ENCODE measurements around the gene LEMD1.
"Not testable (repeated sequence)": the region's sequence is repeated elsewhere in the genome, so short reads cannot be mapped to it uniquely, and the experiment has no call there.

The LEMD1 gene

DNA sequence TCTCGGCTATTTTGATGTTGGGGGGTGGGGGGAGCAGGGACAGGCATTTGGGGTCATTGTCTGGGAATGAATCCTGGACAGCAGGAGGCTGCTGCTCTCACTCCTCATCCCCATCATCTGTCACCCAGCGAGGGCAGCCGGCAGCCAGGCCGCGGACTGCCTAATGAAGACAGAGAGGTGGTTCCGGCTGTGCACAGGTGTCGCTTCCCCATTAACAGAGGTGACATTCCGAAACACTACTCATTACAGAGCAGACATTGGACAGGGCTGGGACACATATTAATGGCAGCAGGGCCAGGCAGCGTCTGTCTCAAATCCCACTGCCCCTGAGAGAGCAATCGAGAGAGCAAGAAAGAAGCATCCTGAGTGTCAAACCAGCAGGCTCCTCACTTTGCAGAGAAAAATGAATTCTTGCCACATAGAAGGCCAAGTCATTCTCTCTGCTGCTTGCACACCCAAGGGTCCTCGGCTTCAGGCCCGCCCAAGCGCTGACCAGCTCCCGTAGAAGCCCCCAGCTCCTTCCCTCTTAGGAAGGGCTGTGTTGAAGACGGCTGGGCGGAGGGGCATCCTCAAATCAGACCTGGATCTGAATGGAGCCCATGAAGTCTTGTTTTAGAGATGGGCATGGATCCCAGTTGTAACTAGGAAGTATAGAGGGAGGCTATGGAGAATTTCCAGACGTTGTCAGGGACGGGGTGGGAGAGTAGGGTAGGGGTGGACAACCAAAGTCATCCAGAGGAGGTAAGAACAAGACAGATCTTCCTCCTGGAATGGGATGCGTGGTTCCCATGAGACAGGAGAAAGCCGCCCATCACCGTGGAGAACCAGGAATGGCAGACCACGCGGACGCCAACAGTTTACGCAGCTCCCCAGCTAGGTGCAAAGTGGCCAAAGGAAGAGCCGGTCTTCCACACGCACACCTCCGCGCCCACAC is 8.2 kb upstream of the LEMD1 start:
- no peak for DNase-seq

DNA sequence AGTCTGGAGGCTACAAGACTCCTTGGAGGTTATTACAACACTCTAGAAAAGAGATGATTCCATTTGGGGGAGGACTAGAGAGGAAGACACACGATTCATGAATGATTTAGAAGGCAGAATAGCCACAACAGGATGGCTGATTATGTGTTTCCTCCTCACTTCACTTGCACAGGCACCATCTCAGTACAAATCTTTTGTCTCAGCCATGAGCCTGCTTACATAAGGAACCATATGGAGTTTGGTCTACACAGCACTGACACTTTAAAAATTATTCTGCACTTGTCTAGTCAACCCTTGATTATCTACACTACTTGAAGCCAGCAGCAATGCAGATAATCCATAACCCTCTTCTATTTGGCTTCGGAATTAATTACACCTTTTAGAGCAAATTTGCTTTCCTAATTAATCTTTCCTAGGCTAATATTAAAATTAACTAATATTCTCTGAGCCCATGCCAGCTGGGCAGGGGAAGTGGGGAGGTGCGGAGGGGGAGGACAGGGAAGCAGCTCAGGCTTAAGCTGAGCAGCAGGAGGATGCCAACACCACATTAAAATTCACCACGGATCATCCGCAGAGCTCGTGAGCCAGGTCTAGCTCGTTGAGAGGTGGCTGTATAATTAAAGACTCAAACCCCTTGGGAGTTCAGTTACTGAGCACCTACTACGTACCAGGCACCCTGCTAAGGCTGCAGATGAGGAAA is 3.2 kb upstream of the LEMD1 start:
- no peak for DNase-seq

DNA sequence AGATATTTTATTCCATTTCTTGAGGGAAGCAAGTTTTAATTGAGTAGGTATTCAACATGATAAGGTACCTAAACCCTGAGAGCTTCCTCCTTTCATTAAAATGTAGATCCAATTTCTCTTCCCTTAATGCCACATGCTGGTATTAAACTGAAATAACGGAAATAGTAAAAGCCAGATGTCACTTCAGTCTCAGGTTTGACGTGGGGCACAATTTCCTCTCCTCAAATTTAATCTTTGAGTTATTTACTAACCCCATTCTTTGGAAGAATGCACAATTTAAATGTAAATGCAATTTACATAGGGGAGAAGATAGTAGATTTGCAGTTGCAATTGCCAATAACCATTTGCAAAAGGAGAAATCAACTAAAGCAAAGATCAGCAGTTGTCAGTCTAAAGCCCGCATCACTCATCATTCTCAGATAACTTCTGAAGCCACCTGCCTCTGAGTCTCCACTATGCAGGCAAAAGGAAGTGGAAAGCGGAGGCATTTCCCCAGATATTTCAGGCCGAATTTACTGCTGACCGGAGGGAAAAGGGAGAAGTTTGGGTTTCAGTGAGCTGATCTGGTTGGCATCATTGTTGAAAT is 2.1 kb upstream of the LEMD1 start:
- no peak for DNase-seq

DNA sequence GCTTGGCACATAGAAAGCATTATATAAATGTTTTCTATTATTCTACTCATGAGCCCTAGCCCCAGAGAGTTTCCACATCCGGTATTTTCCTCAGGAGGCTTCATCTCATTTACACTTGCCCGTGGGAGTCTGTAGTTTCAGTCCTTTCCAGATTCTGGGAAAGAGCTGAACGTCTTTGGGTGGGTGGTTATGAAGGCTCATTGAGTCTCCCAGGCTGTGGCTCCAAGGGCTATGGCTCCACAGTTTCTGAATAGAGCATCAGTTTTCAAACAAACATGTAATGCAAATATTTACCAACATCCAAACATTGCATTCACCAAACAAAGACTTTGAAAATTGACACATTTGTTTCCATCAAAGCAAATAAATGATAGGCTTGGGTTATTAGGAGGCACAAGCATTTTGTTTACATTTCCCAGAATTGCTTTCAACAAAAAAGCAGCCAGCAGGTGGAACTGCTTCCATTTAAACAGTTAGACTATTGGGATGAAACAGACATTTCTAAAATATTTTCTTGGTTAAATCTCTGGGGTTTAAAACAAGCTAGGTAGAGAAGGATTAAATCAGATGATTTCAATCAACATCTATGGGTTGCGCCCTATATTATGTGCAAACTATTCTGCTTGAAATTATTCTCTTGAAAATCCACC is 1.3 kb upstream of the LEMD1 start:
- DNase-seq: no peak

DNA sequence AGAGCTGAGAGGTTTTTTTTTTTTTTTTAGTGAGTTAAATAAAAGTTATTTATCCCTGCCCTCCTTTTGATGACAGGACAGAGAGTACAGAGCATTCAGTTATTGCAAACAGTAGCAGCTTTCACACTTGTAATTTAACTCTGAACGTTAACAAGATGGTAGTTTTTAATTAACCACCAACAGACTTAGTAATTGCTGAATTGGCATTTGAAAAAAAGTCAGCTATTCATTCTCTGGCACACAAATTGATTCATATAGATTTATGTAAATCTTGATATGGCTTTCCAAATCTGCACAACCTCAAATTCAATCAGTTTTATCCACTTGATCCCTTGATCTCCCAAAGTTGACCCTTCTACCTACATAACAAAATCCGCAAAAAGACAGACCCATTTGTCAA is 918 bp downstream of the LEMD1 start:
- DNase-seq: no peak

DNA sequence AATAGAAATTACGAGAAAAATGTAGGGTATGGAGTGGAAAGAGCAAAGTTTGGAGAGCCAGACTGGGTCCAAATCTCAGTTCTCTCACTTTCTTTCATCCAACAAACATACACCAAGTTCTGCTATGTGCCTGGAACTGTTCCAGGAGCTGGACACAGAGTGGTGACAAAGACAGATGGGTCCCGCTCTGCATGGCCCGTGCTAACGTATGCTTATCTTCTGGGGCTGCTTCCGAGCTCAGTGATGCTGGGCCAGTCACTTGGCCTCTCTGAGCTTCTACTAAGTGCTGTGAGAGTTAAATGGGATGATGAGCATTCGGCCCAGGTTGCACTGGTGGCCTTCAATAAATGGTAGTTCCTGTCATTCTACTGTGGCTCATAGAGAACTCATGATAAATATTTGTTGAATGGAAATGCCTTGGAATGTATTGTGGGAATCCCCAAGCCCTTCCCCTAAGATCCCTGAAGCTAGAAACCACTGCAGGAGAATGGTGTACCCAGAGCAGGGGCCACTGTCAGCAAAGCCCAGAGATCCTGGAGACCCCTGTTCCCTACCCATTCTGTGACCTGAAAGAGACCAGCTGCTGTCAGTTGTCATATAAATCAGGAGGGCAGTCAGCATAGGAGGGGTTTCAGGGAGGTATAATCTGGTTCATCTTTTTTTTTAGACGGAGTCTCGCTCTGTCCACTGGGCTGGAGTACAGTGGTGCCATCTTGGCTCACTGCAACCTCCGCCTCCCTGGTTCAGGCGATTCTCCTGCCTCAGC is 3.8 kb downstream of the LEMD1 start:
- no peak for DNase-seq

DNA sequence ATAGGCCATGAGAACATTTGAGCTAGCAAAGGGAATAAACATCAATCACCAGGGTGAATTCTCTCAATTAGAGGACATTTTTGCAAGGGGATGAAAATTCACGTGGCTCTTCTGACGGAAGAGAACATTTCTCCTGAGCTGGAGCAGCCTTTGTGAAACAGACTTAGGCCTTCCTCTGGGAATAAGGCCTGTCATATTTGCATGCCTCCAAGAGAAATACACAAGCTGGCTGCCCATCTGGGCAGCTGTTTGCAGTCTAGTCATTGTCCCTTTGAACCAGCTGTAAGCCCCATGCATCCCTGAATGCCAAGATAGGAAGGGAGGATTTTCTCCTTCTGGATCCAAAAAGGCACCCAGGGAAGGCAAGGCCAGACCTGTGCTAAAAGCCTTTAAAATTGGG is 5.5 kb downstream of the LEMD1 start:
- no peak for DNase-seq

DNA sequence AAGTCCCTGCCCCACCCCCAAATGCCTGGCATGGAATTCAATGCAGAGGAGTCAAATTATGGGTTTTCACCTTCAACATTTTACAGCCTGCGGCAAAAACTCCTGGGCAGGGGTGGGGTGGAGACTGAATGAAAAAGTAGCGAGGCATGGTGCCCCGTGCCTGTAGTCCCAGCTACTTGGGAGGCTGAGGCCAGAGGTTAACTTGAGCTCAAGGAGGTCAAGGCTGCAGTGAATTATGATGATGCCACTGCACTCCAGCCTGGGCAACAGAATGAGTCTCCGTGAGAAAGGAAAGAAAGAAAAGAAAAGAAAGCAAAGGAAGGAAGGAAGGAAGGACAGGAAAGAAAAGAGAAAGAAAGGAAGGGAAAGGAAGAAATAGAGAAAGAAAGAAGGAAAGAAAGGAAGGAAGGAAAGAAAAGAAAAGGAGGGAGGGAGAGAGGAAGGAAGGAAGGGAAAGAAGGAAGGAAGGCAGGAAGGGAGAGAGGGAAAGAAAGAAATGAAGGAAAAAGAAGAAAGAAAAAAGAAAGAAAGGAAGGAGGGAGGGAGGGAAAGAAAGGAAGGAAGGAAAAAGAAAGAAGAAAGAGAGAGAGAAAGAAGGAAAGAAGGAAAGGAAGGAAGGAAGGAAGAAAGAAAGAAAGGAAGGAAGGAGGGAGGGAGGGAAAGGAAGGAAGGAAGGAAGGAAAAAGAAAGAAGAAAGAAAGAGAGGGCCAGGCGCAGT is 11.1 kb downstream of the LEMD1 start:
- DNase-seq: no peak

DNA sequence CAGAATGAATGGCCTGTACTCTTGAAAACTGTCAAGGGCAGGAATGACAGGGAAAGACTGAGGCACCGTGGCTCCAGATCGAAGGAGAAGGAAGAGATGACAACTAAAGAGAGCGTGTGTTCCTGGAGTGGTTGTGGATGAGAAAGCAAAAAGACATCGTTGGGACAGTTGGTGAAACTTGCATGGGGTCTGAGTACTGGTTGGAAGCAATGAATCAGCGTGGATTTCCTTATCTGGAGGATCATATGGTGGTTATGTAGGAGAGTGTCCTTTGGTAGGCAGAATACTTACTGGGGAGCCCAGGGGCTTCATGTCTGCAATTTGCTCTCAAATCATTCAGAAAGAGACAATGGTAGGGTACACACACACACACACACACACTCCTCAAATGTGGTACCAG is 13.9 kb downstream of the LEMD1 start:
- DNase-seq: no peak

DNA sequence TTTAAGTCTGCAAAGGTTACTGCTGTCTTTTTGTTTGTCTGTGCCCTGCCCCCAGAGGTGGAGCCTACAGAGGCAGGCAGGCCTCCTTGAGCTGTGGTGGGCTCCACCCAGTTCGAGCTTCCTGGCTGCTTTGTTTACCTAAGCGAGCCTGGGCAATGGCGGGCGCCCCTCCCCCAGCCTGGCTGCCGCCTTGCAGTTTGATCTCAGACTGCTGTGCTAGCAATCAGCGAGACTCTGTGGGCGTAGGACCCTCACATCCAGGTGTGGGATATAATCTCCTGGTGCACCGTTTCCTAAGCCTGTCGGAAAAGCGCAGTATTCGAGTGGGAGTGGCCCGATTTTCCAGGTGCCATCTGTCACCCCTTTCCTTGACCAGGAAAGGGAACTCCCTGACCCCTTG is 15.6 kb downstream of the LEMD1 start:
- DNase-seq: not testable (repeated sequence)

DNA sequence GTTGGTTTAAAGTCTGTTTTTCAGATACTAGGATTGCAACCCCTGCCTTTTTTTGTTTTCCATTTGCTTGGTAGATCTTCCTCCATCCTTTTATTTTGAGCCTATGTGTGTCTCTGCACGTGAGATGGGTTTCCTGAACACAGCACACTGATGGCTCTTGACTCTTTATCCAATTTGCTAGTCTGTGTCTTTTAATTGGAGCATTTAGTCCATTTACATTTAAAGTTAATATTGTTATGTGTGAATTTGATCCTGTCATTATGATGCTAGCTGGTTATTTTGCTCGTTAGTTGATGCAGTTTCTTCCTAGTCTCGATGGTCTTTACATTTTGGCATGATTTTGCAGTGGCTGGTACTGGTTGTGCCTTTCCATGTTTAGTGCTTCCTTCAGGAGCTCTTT is 17.4 kb downstream of the LEMD1 start:
- not testable (repeated sequence) for DNase-seq

DNA sequence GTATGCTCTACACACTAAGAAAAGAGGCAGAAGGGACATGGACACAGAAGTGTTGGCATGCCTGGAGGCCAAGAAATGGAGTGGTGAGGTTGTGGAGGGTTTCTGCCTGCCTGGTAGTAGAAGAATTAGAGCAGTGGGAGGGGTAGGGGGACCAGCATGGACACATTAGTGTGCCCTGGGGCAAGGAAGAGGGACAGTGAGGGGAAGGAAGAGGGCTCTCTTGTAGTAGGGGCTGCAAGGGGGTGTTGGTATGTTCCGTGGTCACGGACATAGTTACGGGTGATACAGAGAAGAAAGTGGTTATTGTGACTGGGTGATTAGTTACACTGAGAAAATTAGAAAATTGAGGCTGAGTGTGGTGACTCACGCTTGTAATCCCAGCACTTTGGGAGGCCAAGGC is 23.3 kb downstream of the LEMD1 start:
- DNase-seq: no peak

DNA sequence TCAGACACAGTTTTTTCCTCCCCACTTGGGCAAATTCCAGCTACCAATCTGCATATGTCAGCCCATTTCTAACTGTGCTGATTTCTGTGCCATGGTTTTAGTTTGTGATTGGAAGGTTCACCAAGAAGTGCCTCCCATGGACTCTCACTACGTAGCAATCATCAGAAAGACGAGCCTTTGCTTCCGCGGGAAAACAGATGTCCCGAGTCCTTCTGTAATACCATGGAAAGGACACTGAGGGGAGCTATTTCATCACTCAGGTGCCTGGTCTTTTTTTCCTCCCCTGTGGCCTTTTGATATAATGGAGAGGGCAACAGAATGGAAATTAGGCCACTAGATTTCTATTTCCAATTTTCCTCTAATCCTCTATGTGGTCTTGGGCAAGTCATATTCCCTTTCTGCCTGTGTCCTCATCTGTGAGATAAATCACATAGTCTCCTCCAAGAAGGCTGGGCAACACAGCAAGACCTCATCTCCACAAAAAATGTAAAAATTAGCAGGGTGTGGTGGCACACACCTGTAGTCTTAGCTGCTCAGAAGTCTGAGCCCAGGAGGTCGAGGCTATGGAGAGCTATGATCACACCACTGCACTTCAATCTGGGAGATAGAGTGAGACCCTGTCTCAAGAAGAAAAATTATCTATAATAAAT is 24.8 kb downstream of the LEMD1 start:
- peak; percentile 43 for DNase-seq

DNA sequence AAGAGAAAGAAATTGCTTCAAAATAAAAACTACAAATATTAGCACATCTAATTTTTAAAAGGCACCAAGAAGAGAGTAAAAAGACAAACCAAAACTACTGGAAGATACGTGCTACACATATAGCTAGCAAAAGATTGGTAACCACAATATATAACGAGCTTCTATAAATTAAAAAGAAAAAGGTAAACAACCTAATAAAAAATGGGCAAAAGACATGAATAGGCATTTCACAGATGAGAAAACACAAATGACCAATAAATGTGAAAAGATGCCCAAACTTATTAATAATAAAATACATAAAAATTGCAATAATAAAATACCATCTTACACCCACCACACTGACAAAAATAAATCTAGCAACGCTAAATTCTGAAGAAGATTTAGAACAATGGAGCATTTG is 26.2 kb downstream of the LEMD1 start:
- DNase-seq: no peak

DNA sequence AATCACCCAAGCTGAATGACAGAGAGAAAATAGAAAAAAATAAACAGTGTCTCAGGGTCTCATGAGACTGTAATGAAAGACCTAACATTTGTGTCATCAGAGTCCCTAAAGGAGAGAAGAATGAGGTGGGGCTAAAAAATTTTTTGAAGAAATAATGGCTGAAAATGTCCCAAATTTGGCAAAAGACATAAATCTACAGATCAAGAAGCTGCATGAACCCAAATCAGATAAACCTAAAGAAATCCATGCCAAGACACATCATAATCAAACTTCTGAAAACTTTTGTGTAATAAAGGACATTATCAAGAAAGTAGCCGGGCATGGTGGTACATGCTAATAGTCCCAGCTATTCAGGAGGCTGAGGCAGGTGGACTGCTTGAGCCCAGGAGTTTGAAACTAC is 29.2 kb downstream of the LEMD1 start:
- DNase-seq: no peak

DNA sequence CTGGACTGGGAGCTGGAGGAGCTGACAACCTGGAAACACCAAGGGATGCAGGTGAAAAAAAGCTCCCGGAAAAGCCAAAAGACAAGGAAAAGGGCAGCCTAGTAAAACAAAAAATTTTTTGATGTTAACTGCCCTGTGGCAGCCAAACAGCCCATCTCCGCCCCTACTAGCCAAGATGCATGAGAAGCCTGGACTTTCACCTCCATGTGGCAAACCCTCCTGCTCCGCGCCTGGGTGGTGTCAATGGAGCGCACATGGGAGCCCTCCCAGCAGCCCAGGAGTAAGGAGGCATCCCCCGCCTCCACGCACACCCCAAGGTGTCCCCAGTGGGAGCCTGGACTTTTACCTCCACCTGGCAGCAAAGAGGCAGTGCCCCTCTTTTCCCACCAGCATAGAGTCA is 30.5 kb downstream of the LEMD1 start:
- DNase-seq: no peak

DNA sequence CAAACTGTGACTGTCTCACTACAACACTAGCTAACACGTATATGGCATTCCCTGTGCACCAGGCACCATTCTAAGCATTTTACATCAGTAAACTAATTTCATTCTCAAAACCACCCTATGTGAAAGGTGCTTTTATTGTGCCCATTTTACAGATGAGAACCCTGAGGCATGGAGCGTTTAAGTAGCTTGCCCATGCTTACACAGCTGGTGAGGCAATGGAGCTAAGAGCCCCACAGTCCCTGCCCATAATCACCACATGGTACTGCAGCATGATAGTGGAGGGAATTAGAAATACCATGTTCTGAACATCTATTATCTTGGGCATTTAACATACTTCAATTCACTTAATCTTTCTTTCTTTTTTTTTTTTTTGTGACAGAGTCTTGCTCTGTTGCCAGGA is 34.0 kb downstream of the LEMD1 start:
- no peak for DNase-seq

DNA sequence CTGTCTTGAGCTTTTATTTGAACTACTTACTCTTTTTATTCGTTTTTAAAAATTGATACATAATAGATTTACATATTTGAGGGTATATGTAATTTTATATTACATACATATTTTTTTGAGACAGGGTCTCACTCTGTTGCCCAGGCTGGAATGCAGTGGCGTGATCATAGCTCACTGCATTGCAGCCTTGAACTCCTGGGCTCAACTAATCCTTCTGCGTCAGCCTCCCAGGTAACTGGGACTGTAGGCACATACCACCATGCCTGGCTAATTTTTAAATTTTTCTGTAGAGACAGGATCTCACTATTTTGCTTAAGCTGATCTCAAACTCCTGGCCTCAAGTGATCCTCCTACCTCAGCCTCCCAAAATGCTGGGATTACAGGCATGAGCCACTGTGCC is 38.9 kb downstream of the LEMD1 start:
- not testable (repeated sequence) for DNase-seq

DNA sequence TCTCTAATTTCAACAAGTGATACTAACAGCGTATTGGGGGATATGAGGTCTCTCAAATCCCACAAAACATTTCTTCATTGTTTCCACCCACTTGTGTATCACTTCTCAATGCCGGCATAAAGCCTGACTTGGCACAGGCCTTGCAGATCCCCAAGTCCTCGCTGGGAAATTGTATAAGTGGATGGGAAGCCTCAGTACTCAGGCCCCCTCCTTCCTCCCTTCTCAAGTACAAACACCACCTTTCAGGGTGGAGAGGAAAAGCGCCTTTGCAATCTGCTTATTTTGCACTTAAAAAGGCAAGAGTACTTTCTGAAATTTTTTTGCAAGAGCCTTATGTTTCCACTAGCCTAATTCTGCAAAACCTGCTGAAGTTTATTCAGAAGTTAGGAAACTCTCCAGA is 39.3 kb downstream of the LEMD1 start:
- no peak for DNase-seq

DNA sequence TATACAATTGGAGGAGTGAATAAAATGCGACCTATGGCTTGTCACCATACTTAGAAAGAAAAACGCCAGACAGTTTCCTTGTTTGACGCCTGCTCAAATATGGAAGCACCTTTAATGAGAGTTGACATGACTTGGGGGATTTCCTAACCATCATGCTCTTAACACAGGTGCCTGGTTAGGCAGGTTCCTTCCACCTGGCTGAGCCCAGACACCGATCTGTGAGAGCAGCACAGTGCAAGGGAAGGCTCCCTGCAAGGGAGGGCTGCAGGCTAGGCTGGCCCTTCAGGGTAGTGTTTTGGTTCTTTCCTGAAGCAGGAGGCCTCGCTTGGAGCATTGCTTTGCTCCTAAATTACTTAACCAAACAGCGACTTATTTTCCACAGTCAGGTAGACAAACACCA is 40.6 kb downstream of the LEMD1 start:
- no peak for DNase-seq

DNA sequence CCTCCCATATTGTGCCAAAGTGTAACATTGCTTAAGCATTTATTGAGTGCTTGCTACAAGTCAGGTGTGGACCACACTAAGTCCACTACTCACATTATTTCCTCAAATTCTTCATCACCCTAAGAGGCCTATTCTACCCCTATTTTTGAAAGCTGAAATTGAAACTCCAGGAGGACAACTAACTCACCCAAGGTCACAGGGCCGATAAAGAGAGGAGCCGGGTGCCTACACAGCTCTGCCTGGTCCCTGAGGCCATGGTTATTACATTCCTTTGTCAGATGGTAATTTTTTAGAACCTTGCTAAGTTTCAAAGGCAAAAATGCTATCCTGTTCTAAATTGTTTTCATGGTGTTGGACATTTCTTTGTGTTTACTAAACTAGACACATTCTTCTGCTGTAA is 41.0 kb downstream of the LEMD1 start:
- DNase-seq: no peak

DNA sequence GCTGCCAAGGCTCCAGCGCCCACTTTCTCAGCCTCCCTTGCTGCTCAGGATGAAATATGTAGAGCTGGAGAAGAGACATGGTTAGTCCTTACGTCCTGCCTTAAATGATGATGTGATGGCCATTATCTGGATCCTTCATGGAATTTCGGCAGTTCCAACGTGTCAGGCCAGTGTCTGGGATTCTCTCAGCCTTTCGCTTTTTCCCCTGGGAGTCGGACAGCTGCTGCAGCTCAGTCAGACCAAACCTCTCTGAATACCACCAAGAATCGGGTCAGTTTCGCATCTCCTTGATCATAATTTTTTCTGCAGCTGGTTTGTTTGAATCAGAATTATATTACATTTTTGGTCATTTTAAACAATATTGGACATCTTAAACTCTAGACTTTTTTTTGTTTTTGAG is 42.8 kb downstream of the LEMD1 start:
- DNase-seq: no peak

All from activated CD4-positive, alpha-beta T cell treated with anti-CD3 and anti-CD28 coated beads, Interleukin-2, amount 50 U/mL, for 16 hours (primary cell).